Esophagus squamous epithelium (tissue), 4 donors: ENCODE results near the gene DCAF12.

Experiments used
- CTCF ChIP-seq, 6 experiments: fragments of 450-650 bp in 4 of 6; fragments of 200-600 bp in 2 of 6; sonication (generic) in 2 of 6; IDR thresholded peaks; one replicate each; pipeline ENCODE4 v1.5.1; 2016 to 2019; ENCODE audit warnings: antibody characterized with exemption in 6 of 6, mild to moderate bottlenecking in 4 of 6, moderate library complexity in 4 of 6
- POLR2A ChIP-seq, 4 donors: fragments of 450-650 bp; IDR thresholded peaks; one replicate each; pipeline ENCODE4 v1.6.1; 2017; ENCODE audit warnings: antibody characterized with exemption in 4 of 4, mild to moderate bottlenecking in 4 of 4, moderate library complexity in 3 of 4

- no peak for TF ChIP-seq CTCF (IDR thresholded peaks at IDR 0.05)
- TF ChIP-seq POLR2A (IDR thresholded peaks at IDR 0.05): no peak
Measured at GRCh38 chr9:34134521-34134920, 8.0 kb upstream of the DCAF12 start.
